Tibial nerve (tissue), 3 donors: ENCODE measurements around the gene G3BP2.
"Not testable (repeated sequence)": the region's sequence is repeated elsewhere in the genome, so short reads cannot be mapped to it uniquely, and the experiment has no call there.

ENCODE experiments used
- CTCF ChIP-seq, 5 experiments: fragments of 200-600 bp in 3 of 5; fragments of 450-650 bp in 2 of 5; sonication (generic) in 3 of 5; IDR thresholded peaks; one replicate each; pipeline ENCODE4 v1.5.1; 2016 to 2019; ENCODE audit warnings: antibody characterized with exemption in 5 of 5, mild to moderate bottlenecking in 3 of 5, moderate library complexity in 2 of 5
- POLR2A ChIP-seq, 2 donors: fragments of 450-650 bp; IDR thresholded peaks; one replicate each; pipeline ENCODE4 v1.6.1; 2017; ENCODE audit warnings: antibody characterized with exemption in 2 of 2, mild to moderate bottlenecking in 2 of 2, moderate library complexity in 2 of 2

GRCh38 chr4:75667636-75668035 lies 5.6 kb downstream of the G3BP2 start:
- not testable (repeated sequence) for TF ChIP-seq CTCF, POLR2A (IDR thresholded peaks at IDR 0.05)
